ENCODE measurements around the gene DPM2.

Gene DPM2

DNA sequence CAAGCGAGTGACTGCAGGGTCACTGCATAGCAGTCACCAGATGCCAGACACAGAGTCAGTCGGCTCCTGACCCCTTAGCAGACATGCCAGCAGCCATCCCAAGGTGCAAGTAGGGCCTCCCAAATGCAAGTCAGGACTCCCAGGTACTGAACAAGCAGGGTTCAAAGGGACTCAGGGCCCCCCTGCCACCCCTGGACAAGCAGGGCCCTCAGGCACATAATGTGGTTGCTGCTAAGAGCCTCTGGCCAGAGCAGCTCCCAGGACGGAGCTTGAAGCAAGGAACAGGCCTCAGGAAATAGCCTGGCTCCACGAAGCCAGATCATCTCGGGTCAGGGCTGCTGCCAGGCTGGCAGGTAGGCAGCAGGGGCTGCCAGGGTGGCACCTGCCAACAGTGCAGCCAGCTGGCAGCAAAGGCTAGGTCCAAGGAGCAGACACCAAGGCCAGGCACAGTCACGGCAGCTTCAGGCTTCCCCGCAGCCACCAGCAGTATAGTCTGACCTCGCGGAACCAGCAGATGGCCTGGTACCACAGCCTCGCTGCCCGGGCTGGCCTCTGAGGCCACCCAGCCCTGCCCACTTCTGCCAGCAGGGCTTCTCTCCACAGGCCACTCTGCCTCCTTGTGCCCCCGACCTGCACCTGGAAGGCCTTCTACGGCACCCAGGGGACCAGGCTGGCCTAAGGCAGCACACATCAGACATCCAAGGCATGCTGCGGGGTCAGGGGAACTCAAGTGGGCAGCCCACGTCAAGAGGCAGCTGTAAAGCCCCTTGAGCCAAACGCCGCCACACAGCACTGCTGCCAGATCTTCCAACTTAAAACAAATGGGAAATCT, 35.7 kb upstream of the DPM2 start:
- no peak for DNase-seq

DNA sequence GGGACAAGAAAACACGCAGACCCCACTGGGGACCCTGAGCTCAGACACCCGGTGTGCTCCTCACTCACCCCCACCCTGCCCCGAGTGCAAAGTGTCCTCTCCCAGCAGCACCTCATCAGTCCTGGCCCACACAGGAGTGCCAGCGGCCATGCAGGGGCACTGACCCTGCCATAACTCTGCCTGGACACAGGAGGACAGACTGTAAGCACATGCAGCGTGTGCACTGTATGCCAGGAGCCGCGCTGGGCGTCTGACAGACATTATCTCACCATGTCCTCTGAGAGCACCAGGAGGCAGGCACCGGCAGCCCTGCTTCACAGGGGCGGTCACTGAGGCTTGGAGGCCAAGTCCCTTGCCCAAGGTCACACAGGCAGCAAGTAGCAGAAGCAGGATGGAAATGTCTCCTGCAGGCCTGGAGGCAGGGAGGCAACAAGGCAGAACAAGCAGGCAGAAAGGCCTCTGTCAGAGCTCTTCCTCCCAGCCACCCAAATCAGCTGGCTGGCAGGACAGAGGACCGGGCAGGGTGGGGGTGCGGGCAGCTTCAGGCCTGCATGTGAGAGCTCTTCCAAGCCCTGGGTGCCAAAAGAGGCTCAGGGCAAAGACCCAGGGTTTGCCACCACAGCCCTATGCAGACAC, 34.7 kb upstream of the DPM2 start:
- DNase-seq = no peak

DNA sequence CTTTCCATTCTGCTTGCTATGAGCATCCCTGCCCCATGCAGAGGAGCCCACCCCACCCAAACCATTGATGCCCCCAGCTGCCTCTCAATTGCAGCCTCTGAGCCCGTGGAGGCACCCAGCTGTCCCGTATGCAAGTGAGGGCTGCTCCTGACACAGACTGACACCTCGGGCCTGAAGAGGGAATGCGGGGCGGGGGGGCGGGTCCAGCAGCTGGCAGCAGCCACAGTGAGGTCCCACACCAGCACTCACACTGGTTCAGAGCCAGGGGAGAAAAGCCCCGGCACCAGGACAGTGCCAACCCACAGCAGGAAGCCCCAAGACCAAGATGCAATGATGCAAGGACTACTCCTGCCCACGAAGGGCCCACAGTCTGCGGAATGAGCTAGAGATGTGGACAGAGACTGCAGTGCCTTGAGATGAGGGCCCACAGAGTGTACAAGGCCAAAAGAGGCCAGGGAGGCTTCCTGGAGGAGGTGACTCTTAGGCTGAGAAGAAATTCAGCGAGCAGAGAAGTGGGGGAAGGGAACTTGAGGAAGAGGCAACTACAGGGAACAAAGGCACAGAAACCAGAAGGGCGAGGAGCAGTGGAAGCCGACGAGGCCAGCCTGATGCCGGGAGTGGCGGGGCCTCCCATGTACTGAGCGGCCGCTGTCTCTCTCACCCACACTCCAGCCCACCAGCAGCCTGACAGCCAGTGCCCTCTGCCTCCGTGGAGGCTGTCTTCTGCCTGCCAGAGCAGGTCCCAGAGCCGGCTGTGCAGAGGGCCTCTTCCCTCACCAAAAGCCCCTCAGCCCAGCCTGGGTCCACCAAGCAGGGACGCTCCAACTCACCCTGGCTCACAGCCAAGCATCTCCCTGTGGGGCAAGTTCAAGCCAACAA, 33.9 kb upstream of the DPM2 start:
- DNase-seq = peak in 3 of 5 donors; percentile 34 to 70 (median 37)

DNA sequence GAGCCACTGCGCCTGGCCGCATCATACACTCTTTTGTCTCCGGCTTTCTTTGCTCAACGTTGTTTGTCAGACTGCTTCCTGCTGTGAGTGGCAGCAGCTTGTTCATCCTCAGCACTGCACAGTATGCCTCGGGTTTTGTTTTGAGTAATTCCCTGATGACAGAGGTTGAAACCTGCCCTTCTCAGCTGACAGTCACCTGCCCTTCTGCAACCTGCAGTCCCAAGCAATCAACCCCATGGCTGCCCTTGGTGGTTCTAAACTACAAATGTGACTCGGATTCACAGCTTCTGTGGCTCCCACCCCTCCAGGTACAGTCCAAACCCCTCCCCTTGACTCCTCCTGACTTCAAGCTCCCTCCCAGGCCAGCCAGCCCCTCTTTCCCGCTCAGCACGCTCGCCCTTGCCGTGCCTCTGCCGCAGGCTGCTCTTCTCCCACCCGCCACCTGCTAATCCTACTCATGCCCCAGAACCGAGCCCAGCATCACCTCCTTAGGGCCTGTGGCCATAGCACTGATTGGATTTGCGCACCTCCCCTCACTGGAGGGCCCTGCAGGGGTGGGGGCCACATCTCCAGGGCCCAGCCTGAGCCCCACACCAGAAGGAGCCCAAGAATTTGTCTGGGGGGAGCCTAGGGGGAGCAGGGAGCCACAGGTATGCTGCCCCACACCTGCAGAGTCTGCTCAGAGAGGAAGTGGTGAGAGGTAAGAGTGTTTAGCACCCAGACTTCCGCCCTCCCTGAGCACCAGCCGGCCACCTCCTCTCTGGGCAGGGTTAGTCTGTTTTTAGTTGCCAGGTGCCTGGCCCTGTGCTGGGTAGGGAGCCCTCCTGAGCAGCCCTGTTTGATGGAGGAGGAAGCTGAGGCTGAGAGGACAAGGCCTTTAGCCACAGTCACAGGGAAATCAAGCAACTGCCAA, 33.0 kb upstream of the DPM2 start:
- DNase-seq = peak in 4 of 5 donors; percentile 43 to 95 (median 58)

DNA sequence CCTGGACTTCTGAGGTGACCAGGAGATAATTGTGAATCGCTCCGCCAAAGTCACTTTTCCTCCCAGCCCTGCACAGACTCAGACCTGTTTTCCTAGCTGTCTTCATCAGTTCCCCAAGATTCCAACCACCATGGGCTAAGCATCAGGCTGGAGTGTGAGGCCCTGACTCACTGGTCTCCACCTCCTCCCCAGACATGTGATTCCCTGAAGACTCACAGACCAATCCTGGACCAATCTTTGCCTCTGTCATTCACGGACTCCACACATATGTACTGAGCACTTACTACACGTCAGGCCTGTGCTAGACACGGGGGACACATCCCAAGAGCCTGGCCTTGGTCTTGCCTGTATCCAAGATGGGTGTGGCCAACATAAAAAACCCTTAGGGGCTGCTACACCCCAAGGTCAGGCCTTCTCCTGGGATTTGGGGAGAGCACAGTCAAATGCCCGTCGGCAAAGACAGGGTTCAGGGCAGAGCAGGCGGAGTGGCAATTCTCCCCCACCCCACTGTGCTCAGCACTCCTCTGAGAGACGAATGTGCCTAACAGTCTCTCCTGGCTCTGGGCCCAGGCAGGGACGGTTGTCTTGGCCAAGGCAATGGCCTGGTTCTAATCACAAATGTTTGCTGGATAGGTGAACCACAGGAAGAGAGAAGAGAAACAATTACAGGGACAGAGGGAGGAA, 31.2 kb upstream of the DPM2 start:
- DNase-seq = no peak

DNA sequence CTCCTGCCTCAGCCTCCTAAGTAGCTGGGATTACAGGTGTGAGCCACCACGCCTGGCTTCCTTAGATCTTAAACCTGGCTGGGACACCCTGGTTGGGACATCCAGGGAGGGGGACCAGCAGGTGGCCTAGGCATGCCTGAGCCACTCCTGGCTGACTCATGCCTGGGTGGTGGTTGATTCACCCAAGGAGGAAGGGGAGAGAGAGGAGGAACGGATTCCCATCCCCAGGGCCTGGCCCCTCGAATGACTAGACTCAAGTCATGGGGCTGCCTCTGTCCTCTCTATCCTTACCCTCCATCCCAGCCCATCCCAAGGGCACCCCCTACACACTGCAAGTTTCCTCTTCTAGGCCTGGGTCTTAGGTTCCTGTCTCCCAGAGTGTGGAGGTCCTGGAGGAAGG, 30.4 kb upstream of the DPM2 start:
- DNase-seq = no peak

DNA sequence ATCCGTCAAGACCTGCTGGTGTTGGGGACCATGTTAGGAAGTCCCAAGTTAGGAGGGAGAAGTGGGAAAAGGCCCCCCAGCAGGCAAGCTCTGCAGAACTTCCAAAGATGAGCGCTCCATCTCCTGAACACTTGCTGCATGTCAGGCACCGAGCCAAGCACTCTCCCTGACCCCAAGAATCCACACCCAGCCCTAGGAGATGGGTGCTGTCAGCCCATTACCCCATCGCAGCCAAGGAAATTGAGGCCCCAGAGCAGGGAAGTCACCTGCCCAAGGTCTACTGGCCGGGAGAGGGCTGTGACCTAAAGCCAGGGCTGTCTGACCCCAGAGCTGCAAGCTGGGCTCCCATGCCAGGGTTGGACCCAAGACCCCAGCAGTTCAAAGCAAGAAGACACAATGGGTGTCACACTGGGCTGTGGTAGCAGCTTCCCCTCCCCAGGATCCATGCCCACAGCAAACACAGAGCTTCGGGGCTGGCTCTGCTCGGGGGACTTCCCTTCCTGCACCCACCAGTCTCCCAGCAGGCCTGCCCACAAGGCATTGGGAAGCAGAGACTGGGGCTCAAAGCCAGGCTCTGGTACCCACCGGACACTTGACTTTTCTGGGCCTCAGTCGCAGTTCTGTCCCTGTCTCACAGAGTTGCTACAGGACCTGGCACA, 29.6 kb upstream of the DPM2 start:
- DNase-seq = no peak

DNA sequence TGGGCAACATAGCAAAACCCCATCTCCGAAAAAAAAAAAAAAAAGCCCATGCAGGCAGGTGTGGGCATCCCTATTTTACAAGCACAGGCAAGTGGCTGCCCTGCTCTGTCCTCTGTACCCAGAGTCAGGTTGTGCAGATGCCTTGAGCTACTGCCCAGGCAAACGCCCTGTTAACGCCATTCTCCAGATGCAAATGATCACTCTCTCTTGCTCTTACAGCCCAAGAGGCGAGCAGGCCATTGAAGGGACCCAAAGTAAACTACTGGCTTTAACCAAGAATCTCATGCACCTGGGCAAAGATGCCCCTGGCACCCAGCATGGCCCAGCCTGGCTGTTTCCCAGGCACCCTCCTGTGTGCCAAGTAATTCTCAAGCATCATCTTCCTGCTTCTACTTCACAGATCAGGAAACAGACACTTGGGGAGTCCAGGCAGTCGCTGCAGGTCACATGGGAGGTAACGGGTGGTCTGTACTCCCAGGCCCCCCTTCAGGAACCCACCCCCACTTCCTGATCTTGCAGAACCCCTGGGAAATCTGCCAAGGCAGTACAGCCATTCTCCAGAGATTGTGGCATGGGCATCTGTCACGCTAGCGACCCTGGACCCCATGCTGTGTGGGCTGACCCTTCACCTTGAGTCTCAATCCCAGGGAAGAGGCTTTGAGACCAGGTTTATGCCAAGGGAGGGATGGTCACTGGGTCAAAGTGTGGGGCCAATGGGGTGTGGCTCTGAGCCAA, 28.9 kb upstream of the DPM2 start:
- DNase-seq = no peak

DNA sequence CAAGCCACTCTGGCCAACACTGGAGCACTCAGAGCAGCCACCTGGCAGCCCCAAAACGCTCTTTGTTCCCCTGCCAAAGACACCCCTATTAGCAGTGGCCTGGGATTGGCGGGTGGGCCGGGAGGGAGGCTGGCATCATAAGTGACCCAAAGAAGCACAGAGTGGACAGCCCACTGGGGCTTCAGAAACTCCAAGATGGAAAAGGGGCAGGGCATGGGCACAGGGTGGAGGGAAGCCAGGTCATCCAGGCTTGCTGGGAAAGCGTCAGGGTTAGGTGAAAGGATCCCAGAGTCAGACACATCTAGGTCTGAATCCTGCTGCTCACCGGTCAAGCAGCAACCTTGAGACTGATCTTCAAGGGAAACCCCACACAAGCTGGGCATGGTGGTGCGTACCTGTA, 28.3 kb upstream of the DPM2 start:
- no peak for DNase-seq

DNA sequence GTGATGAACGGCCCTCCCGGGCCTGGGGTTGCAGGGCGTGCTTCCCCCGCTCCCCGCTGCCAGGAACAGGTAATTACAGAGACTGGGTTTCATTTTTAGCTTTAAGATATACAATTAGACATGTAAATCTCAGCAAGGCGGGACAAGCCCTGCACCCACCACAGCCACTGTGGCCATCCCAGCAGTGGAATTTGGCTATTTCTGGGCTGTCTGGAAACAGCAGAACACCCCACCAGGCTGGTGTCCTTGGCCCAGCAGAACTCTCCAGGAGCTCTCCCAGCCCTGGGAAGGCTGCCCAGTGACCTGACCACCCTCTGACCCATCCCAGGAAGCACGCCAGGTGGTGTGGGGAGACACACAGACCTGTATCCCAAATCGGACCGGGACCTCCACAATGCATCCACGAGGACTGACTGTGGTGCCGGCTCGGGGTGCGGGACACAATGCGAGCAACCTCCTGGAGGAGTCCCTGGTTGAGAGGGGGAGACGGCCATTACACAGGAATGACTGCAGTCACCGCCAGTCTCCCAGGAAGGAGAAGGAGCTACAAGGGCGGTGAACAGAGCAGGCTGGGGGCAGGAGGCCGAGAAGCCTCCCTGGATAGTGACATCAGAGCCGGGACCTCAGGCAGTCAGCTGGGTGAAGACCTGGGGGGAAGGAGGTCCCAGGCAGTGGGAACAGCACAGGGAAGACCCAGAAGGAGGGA, 25.9 kb upstream of the DPM2 start:
- DNase-seq = no peak

DNA sequence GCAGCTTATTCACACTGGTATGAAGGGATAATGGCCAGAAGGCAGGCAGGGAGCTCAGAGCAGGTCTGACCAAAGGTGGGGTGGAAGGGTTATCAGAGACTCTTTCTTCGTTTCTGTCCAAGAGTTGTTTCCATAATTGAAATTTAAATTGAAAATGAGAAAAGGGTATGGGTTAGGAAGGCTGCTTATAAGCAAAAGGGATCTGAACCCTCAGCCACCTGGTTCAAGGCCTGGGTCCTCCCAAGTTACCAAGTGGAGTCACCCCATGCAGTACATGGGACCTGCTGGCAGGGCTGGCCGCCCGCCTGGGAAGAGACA, 25.3 kb upstream of the DPM2 start:
- DNase-seq = no peak

DNA sequence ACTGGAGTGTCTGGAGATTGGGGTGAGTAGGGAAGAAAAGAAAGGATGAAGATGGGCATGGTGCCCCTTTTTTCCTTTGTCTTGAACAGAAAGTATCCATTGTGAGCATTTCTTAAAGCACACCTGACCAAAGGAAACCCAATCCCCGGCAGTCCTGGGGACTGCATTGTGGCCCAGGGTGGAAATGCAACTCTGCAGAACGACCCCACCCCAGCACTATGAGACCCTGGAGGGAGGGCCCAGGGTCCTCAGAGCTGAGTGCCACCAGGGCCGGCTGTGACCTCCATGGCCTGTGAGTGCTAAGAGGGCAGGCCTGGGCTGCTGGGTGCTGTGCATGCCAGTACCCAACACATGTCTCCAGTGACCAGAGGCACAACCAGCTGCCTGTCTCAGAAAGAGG, 24.6 kb upstream of the DPM2 start:
- no peak for DNase-seq

DNA sequence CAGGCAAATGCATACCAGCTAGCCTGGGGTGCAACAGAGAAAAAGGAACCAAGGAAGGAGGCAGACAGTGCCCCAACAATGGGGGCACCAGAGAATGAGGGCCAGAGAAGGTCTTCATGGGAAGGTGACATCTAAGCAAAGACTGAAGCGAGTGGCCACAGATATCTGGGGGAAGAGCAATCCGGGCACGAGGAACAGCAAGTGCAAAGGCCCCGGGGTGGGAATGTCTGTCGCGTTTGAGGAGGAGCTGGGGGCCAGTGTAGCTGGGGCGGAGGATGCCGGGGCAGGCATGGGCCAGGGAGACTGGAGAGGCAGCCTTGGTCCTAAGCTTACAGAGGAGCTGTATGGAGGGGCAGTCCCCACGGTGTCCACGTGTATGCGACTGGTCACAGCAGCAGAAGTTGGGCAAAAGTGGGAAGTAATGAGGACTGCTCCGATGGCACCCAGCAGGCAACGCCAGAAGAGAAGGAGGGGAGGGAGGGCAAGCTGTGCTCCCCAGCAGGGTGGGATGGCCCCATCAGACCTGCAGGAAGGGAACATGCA, 24.0 kb upstream of the DPM2 start:
- DNase-seq = no peak

DNA sequence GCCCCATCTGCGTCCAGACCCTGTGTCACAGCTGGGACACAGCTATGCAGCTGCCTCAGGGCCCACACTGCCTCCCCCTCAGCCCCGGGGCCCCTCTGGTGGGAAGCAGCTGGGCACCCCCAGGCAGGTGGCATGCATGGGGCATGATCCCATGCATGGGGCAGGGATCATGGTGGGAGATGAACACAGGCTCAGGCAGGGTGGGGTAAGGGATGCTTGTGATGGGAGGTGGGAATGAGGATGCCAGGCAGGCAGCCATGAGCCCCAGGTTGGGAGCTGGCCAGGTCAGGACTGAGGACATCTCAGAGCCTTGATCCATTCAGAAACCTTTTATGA, 23.5 kb upstream of the DPM2 start:
- DNase-seq = no peak

DNA sequence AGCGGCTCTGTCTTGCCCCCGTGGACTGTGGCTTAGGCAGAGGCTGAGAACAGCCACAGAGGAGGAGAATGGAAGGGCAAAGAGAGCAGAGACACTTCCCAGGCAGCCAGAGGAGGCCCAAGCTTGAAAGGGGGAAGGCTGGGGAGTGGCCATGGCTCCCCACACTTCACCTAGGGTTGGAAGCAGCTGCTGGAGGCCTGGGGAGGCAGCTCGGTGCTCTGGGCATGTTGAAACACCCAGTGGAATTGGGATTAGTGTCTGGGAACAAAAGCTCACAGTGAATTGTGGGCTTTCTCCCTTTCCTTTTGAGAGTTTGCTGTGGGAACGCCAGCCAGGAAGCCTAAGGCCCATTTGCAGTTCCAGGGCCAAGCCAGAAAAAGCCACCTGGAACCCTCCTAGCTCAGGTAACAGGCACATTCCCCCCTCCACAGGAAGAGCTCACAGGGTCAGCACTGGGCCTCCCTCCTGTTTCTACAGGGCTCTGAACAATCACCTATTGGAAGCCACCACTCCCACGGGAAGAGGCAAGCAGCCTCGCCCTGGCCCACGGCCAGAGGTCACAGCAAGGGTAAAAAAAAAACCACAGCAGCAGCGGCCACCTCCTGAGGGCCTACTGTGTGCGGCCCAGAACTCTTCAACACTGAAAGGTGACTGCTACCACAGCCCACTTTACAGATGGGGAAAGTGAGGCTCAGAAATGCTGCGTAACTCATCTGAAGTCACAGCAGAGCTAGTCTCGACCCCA, 22.9 kb upstream of the DPM2 start:
- DNase-seq = no peak

DNA sequence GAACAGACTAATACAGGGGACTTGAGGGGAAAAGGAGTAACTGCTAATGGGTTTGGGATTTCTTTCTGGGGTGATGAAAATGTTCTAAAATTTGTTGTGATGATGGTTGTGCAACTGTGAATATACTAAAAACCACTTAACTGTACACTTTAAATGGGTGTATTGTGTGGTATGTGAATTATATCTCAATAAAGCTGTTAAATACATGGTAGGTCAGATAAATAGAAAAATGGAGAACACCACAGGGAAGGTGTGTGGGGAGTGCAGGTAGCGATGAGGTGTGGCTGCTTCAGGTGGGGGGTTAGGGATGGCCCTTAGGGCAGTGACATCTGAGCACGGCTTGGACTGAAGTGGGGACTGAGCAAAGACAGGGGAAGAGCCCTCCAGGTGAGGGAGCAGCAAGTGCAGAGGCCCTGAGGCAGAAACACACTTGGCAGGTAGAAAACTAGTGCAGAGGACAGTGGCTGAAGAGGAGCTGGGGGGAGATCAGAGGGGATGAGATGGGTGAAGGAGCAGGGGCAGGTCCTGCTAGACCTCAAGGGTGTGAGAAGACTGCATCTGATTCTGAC, 22.3 kb upstream of the DPM2 start:
- no peak for DNase-seq

DNA sequence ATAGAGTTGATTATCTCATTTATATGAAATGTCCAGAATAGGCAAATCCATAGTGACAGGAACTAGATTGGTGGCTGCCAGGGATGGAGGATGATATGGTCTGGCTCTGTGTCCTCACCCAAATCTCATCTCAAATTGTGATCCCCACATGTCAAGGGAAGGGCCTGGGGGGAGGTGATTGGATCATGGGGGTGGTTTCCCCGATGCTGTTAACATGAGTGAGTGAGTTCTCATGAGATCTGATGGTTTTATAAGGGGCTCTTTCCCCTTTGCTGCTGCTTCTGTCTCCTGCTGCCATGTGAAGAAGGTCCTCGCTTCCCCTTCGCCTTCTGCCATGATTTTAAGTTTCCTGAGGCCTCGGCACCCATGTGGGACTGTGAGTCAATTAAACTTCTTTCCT, 21.7 kb upstream of the DPM2 start:
- DNase-seq = no peak

DNA sequence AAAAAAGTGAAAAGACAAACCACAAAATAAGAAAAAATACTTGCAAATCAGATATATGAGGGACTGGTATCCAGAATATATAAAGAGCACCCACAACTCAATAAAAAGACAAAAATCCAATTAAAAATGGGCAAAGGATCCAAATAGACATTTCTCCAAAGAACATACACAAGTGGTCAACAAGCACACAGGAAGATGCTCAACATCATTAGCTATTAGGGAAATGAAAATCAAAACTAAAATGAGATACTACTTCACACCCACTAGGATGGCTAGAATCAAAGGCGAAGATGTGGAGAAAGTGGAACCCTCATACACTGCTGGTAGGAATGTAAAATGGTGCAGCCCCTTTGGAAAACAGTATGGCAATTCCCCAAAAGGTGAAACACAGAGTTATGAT, 21.1 kb upstream of the DPM2 start:
- no peak for DNase-seq
